ENCODE results near the gene ADAMTS2. TPM values are rescaled to one million over a fixed set of nuclear protein-coding genes. Genes with fewer than 3 reads are reported as not detected.

ADAMTS2 gene
- total RNA-seq, 1 experiment from 2014 or later = 3.9 TPM

- ChIA-PET POLR2A (no interaction called here), CTCF (no interaction called here), RAD21 (ENCODE audit: low non-redundant PET in 1 of 2, low total read pairs in 2 of 2, uncharacterized antibody in 2 of 2, unreplicated experiment in 2 of 2) (no interaction called here)
- H3K79me2 ChIP-seq (ENCODE audit: insufficient read depth, low read length) = no peaks in the 10 kb centered on the region
- no peaks in the 10 kb centered on the region for H3K9me2 ChIP-seq (ENCODE audit: insufficient read depth)
- no peaks in the 10 kb centered on the region for H3K36me3 ChIP-seq (ENCODE audit: control insufficient read depth in 1 of 2, insufficient read depth in 2 of 2, low read length in 2 of 2)
- H3K4me3 ChIP-seq (replicated peaks in 1 of 2; ENCODE audit: low read depth in 1 of 2, low read length in 2 of 2) = no peak overlapping the region
- intact Hi-C loops (cut with micrococcal nuclease) = no loop called here
- no peak overlapping the region for H3K27ac ChIP-seq (ENCODE audit: low read depth, low read length)
- H3K9ac ChIP-seq (ENCODE audit: low read length) = no peak overlapping the region
- no TSS peak for BruUV-seq (replicated peaks)
- H3K9me3 ChIP-seq (ENCODE audit: control insufficient read depth in 1 of 2, insufficient read depth in 1 of 2, low read depth in 1 of 2, low read length in 2 of 2) = no peaks in the 10 kb centered on the region
- H2AFZ ChIP-seq (ENCODE audit: low read depth, low read length, poor library complexity, severe bottlenecking) = no peak overlapping the region
- ATAC-seq (no peak), DNase-seq (ENCODE audit: low read depth, low spot score) (no peak)
- H4K20me1 ChIP-seq (ENCODE audit: insufficient read depth) = no peaks in the 10 kb centered on the region
- H3K27me3 ChIP-seq (ENCODE audit: insufficient read depth, low read length) = no peaks in the 10 kb centered on the region
- no peaks in the 10 kb centered on the region for H3K4me1 ChIP-seq (ENCODE audit: control insufficient read depth in 1 of 2, insufficient read depth in 2 of 2, low read length in 2 of 2)
- TF ChIP-seq JUND (IDR thresholded peaks at IDR 0.05) (no peak), CEBPB (IDR thresholded peaks at IDR 0.05; ENCODE audit: low read depth) (no peak), RAD21 (IDR thresholded peaks at IDR 0.05; ENCODE audit: low read depth) (no peak), CBX3 (IDR thresholded peaks at IDR 0.05; ENCODE audit: low read depth) (no peak), ZNF274 (IDR thresholded peaks at IDR 0.05; ENCODE audit: low read depth, low read length) (no peak), SP1 (IDR thresholded peaks at IDR 0.05; ENCODE audit: low read depth) (no peak), SRF (IDR thresholded peaks at IDR 0.05; ENCODE audit: low read depth) (no peak), ZBTB33 (IDR thresholded peaks at IDR 0.05; ENCODE audit: extremely low read depth, insufficient replicate concordance, low read length) (no peak), EZH2 (IDR thresholded peaks at IDR 0.05) (no peak), POLR2AphosphoS5 (IDR thresholded peaks at IDR 0.05; ENCODE audit: low read depth, low read length) (no peak), YY1 (IDR thresholded peaks at IDR 0.05; ENCODE audit: extremely low read depth, insufficient replicate concordance, low read depth, low read length) (no peak)
- TF ChIP-seq, protein P1, sequence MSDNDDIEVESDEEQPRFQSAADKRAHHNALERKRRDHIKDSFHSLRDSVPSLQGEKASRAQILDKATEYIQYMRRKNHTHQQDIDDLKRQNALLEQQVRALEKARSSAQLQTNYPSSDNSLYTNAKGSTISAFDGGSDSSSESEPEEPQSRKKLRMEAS (IDR thresholded peaks at IDR 0.05) = no peak
- TF ChIP-seq, protein P2, sequence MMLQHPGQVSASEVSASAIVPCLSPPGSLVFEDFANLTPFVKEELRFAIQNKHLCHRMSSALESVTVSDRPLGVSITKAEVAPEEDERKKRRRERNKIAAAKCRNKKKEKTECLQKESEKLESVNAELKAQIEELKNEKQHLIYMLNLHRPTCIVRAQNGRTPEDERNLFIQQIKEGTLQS (IDR thresholded peaks at IDR 0.05) = no peak
- no peak overlapping the region for H3K4me2 ChIP-seq (ENCODE audit: low read length)
Measured at GRCh38 chr5:179292681-179293635, 52.3 kb downstream of the ADAMTS2 start.

All from HCT116 (cell line).